A673 (cell line): ENCODE measurements around the gene LAMA2.

Source experiments
- CTCF ChIP-seq: fragments of 300-800, 200-600 bp; sonication (generic); conservative IDR thresholded peaks from 2 replicates; pipeline ENCODE4 v1.5.1; 2017; ENCODE audit warnings: low read depth, mild to moderate bottlenecking, antibody characterized with exemption, low read length, moderate library complexity, mixed read lengths
- EZH2 ChIP-seq: fragments of 200-600 bp; sonication (generic); IDR thresholded peaks from 2 replicates; pipeline ENCODE4 v1.6.1; 2017; ENCODE audit warnings: borderline replicate concordance, low read depth, mild to moderate bottlenecking, mixed read lengths, antibody characterized with exemption, low read length; ENCODE audit not compliant: poor library complexity, severe bottlenecking

- no peak for TF ChIP-seq EZH2
- TF ChIP-seq CTCF = no peak
Observed at GRCh38 chr6:129493354-129493902, 610.5 kb downstream of the LAMA2 start.
